Epidermal melanocyte (primary cell): ENCODE measurements around the gene TENT5C.

Experiments used
- DNase-seq: peaks from one replicate; pipeline ENCODE4 v3.0.0; 2011; ENCODE audit warnings: low spot score; ENCODE audit not compliant: insufficient read length

Gene TENT5C

GRCh38 chr1:117655220-117655577 lies 49.4 kb downstream of the TENT5C start:
- no peak for DNase-seq

DNA sequence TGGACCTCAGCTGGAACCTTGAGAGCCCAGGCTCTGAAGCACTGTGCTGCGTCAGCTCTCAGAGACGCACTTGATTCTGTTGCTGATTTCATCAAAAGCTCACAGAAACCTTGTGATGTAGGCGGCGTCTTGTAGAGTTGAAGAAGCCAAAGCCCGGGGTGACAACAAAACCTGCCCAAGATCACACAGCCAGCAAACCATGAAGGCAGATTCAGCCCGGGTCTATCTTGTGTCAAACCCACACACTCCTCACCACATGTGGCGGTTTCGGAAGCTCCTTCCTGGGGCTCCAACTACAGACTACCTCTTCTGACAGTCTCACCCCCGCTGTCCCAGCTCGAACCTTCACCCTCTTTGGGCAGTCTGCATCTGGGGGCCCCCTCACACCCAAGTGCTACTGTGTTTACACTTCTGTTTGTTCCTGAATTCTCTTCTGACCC lies 50.4 kb downstream of the TENT5C start:
- DNase-seq: no peak

DNA sequence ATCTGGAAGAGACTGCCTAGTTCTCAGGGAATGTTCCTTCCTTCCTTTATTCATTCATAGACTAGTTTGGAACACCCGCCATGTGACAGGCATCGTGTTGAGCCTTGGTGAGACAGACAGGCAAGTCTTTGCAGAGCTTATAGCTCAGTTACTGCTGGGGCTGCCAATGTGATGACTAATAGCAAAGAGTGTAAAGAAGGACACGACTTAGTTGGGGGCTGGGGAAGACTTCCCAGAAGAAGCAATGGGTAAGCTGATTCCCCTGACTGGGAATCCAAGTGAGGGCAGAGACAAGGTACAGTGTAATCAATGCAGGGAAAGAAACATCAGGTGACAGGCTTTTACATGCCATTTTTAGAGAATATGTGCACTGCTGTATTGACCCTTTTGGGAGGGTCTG lies 51.2 kb downstream of the TENT5C start:
- no peak for DNase-seq

DNA sequence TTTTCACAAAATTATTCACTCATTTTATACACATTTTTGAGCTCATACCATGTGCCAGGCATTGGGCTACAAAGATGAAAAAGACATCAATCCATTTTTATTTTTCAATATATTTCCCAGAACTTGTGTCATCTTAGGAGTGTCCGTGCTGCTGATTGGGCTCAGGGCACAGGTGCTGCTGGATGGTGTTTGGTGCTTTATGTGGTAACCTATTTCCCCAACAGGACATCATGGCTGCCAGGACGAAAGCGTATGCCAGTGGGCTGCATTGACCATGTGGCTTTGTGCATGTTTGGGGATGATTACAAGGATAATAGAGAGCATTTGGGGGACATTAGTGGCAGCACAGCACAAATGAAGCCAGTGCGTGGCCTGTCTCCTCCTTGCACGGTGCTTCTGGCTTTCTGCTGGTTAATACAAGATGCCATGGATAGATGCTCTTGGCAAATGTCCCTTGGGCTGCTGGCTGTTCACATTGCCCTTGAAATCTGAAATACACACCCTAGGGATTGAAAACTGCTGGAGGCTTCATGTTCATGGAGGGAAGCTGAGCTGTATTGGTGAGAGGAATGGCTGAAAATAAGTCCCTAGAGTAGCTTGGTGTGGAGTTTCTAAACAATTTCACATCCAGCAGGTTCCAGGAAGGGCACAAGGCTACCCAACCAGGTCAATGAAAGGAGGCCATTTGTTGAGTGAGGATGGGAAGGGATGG lies 52.3 kb downstream of the TENT5C start:
- DNase-seq: no peak

GRCh38 chr1:117658676-117659075 lies 52.8 kb downstream of the TENT5C start:
- no peak for DNase-seq

GRCh38 chr1:117659550-117660270 lies 53.9 kb downstream of the TENT5C start:
- no peak for DNase-seq

DNA sequence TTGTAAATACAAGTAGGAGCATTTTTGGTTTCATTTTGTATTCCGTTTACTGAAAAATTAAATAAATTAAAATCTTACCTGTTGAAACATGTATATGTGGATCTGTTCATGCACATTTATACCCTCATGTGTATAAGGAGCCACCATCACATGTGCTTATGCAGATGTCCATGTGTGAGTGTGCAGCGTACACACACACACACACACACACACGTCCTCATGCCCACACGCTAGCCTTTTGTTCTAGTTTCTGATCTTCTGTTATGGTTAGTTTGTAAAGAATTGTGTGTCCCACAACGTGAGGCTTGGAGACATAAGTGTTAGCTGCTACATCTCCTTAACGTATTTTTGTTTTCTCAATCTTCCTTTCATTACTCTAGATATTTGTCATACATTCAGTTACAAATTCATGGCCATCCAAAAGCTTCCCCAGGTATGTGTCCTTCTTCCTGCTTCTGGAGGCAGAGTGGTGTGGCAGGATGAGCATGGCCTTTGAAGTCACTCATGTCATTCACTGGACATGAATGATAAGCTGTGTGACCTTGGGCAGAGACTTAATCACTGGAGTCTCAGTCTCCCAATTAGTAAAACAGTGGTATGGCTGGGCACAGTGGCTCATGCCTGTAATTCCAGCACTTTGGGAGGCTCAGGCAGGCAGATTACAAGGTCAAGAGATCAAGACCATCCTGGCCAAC lies 54.6 kb downstream of the TENT5C start:
- DNase-seq: no peak

- no peak for DNase-seq
Observed at GRCh38 chr1:117661027-117661426, 55.2 kb downstream of the TENT5C start.

DNA sequence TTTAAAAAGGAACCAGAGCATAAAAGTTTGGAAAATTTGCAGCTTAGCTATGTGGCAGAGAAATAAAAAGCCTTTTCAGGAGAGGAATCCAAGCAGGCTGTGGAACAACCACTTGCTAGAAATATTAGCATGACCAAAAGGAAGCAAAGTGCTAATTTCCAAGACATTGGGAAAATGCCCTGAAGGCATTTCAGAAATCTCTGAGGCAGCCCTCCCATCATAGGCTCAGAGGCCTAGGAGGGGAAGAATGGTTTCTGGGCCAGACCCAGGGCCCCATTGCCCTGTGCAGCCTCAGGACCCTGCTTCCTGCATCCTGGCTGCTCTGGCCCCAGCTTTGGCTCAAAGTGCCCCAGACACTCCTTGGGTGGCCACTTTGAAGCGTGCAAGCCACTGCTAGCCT lies 56.8 kb downstream of the TENT5C start:
- no peak for DNase-seq

DNA sequence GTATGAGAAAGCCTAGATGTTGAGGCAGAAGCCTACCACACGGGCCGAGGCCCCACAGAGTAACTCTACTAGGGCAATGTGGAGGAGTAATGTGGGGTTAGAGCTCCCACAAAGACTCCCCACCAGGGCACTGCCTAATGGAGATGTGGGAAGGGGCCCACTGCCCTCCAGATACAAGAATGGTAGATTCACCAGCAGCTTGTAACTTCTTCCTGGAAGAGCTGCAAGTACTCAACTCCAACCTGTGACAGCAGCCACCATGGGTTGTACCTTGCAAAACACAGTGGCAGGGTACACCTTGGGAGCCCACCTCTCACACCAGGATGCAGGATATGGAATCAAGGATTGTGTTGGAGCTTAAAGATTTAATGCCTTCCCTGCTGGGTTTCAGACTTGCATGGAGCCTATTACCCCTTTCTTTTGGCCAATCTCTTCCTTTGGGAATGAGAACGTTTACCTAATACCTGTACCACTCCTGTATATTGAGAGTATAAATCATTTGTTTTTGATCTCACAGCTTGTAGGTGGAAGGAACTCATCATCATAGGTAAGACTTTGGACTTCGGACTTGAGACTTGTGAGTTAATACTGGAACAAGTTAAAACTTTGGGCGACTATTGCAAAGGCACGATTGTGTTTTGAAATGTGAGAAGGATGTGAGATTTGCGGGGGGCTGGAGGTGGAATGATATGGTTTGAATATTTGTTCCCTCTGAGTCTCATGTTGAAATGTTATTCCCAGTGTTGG lies 57.5 kb downstream of the TENT5C start:
- no peak for DNase-seq

GRCh38 chr1:117664314-117664713 lies 58.5 kb downstream of the TENT5C start:
- DNase-seq: no peak

GRCh38 chr1:117665556-117666270 lies 59.9 kb downstream of the TENT5C start:
- DNase-seq: no peak

DNA sequence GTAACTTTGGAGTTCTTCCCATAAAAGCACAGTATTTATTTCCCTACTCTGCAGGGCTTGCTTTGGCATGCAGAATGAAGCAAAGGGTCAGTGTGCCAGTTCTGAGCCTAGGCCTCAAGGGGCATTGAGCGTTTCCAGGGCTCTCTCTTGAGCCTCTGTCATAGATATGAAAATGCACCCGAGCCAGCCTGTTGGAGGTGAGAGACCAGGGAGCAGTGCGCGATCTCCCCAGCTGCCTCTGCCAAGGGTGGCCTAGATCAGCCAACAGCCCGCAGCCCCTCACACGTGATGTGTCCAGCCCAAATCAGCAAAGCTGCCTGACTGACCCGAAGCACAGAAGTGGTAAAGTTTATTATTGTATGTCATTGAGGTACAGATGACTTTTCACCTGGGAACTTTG lies 63.7 kb downstream of the TENT5C start:
- no peak for DNase-seq

- DNase-seq: no peak
Observed at GRCh38 chr1:117670976-117671780, 65.3 kb downstream of the TENT5C start.

- DNase-seq: no peak
Observed at GRCh38 chr1:117671781-117672501, 66.1 kb downstream of the TENT5C start.

- DNase-seq: no peak
Observed at GRCh38 chr1:117672756-117673155, 66.9 kb downstream of the TENT5C start.

DNA sequence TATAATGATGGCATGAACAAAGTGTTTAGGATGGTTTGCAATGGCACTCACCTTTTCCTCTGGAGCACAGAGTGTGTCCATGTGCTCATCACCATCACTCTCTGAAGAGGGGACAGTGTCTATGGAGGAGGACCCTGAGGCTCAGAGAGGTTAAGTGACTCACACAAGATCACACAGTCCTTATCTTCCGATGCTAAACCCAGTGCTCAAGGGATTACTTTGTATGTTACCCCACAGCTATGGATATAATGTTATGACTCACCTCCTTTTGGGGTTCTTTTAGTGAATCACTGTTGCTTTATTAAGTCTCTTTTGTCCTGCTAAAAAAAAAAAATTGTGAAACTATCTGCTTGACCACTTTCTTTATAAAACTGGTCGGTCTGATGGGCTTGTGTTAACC lies 67.6 kb downstream of the TENT5C start:
- DNase-seq: no peak

- no peak for DNase-seq
Observed at GRCh38 chr1:117674521-117675400, 68.9 kb downstream of the TENT5C start.
